Spleen (tissue), 11 donors: ENCODE data around the gene KCNN2. TPM values are rescaled to one million over a fixed set of nuclear protein-coding genes. Genes with fewer than 3 reads are reported as not detected.
A peak's percentile ranks its signal among the peaks of the same experiment; 100 is the strongest.

ENCODE experiments used
- DNase-seq: peaks from one replicate; pipeline ENCODE4 v3.0.0-alpha.2; 2020
- H3K27ac ChIP-seq, 8 donors: fragments of 200-600 bp; sonication (generic) in 7 of 8; 1 replicate in 4 of 8; 2 replicates in 4 of 8; pipeline versions ENCODE4 v1.5.0 to v1.8.0; 2016 to 2021; ENCODE audit warnings: inconsistent platforms in 4 of 8, mild to moderate bottlenecking in 4 of 8, moderate library complexity in 1 of 8
- H3K27me3 ChIP-seq, 7 donors: fragments of 200-600 bp; sonication (generic) in 6 of 7; replicated peaks in 1 of 7; 1 replicate in 4 of 7; 2 replicates in 3 of 7; pipeline versions ENCODE4 v1.5.0 to v1.8.0; 2016 to 2021; ENCODE audit warnings: inconsistent platforms in 3 of 7, mild to moderate bottlenecking in 1 of 7
- H3K36me3 ChIP-seq, 6 donors: fragments of 200-600 bp; sonication (generic) in 5 of 6; 1 replicate in 4 of 6; 2 replicates in 2 of 6; pipeline versions ENCODE4 v1.5.0 to v1.8.0; 2016 to 2021; ENCODE audit warnings: inconsistent platforms in 2 of 6
- H3K4me1 ChIP-seq, 6 donors: fragments of 200-600 bp; sonication (generic) in 5 of 6; 1 replicate in 3 of 6; 2 replicates in 3 of 6; pipeline versions ENCODE4 v1.5.0 to v1.8.0; 2016 to 2021; ENCODE audit warnings: inconsistent platforms in 3 of 6
- H3K4me3 ChIP-seq, 8 donors: fragments of 200-600 bp; sonication (generic) in 7 of 8; 1 replicate in 4 of 8; 2 replicates in 4 of 8; pipeline versions ENCODE4 v1.5.0 to v1.8.0; 2016 to 2021; ENCODE audit warnings: inconsistent platforms in 4 of 8, mild to moderate bottlenecking in 4 of 8, moderate library complexity in 2 of 8
- H3K9me3 ChIP-seq, 8 donors: fragments of 200-600 bp; sonication (generic) in 7 of 8; 1 replicate in 4 of 8; 2 replicates in 4 of 8; pipeline versions ENCODE4 v1.5.0 to v1.8.0; 2016 to 2021; ENCODE audit warnings: inconsistent platforms in 4 of 8
- POLR2A ChIP-seq, 3 donors: fragments of 450-650 bp; IDR thresholded peaks; one replicate each; pipeline ENCODE4 v1.5.1; 2017; ENCODE audit warnings: antibody characterized with exemption in 3 of 3, mild to moderate bottlenecking in 1 of 3
- POLR2AphosphoS5 ChIP-seq, 3 donors: sonication (generic); formaldehyde crosslinking; IDR thresholded peaks; one replicate each; pipeline ENCODE4 v1.5.1; 2017; ENCODE audit warnings: antibody characterized with exemption in 3 of 3
- WGBS, 5 donors: extraction: QIAGEN DNeasy Blood & Tissue Kit in 3 of 5; methylation state at CpG; one replicate each; pipeline versions ENCODE4 v1.1.5 to v1.1.7; 2013 to 2018; 5-methylcytosine and 5-hydroxymethylcytosine counted together
- intact Hi-C: fragments of 100-400 bp; cut with DNase I; formaldehyde crosslinking; loops from one replicate; pipeline ENCODE4 v1.15.0; 2023; ENCODE audit warnings: low total_unique reads
- polyA plus RNA-seq, 3 donors: library from polyadenylated mRNA; stranded (reverse); fragments of 200-250 nt; gene quantifications; one replicate each; pipeline ENCODE4 v1.2.1, GENCODE V29; 2013
- total RNA-seq, 7 donors: library from RNA; depleted of rRNA in 3 of 7; stranded (reverse); fragments of >200 nt in 3 of 7; fragmentation: NEBNext Ultra II Directional in 4 of 7; extraction: Animal tissue kit (Norgen Biotek cat#: 25700) in 4 of 7; gene quantifications; one replicate each; pipeline versions ENCODE4 v1.1.0 to v1.2.1, GENCODE V29; 2016 to 2021
- TF ChIP-seq, protein P1 (sequence below), 11 experiments: fragments of 200-600 bp in 7 of 11; fragments of 450-650 bp in 4 of 11; sonication (generic) in 4 of 11; IDR thresholded peaks in 8 of 11; conservative IDR thresholded peaks in 3 of 11; 1 replicate in 7 of 11; 2 replicates in 4 of 11; pipeline versions ENCODE4 v1.4.0 to v1.8.0; 2016 to 2021; ENCODE audit warnings: antibody characterized with exemption in 11 of 11, inconsistent platforms in 4 of 11, mild to moderate bottlenecking in 1 of 11
- donor health status: healthy with polysubstance abuse.
- donor health status: DM: no; HTN: no; CAD: no; lungs with moderate emphysema.
- donor health status: DM: no; HTN: no; CAD: no.
- donor health status: Bipolar disorder and iron deficiency.
- donor health status: healthy.
- donor health status: DM: no; HTN: no; CAD: no.
- donor health status: DM: yes; HTN: yes; CAD: no.

Gene KCNN2
- total and polyA plus RNA-seq, 10 donors, result 0.20 to 1.1 (median 0.56) TPM

DNA sequence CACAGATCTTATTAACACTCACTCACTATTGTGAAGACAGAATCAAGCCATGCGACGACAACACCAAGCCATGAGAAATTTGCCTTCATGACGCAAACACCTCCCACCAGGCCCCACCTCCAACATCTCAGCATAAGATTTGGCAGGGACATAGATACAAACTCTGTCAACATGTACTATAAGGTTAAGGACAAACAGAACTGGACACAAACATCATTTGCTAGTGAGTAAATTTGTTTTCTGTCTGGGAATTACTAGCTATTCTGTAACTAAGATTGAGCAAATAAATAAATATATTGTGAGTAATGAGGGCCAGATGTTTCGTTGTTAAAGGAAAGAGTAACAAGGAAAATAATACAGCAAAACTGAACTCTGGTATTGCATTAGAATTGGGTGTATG is 15.7 kb upstream of the KCNN2 start:
- TF ChIP-seq POLR2A (IDR thresholded peaks at IDR 0.05) (no peak), POLR2AphosphoS5 (IDR thresholded peaks at IDR 0.05) (no peak)
- H3K9me3 ChIP-seq, result no peaks in the 10 kb centered on the region
- intact Hi-C loops, result no loop called here
- H3K4me3 ChIP-seq, result no peak overlapping the region
- H3K4me1 ChIP-seq, result no peaks in the 10 kb centered on the region
- WGBS, 5 donors, result 89 to 92% (median 91%) methylated on average over 4 of the region's 4 CpGs
- H3K27ac ChIP-seq, result no peak overlapping the region
- H3K27me3 ChIP-seq, result no peaks in the 10 kb centered on the region
- no peaks in the 10 kb centered on the region for H3K36me3 ChIP-seq
- DNase-seq, result no peak

GRCh38 chr5:114355086-114355830 is 6.6 kb upstream of the KCNN2 start:
- H3K27me3 ChIP-seq, result peaks cover 0 to 22% (median 10%) of the 10 kb centered on the region in 7 donors
- no peaks in the 10 kb centered on the region for H3K9me3 ChIP-seq
- no peak overlapping the region for H3K4me3 ChIP-seq
- H3K4me1 ChIP-seq, result peaks cover 0 to 1% (median 0%) of the 10 kb centered on the region in 6 donors
- DNase-seq, result no peak
- no peak for TF ChIP-seq POLR2AphosphoS5 (IDR thresholded peaks at IDR 0.05)
- TF ChIP-seq POLR2A (IDR thresholded peaks at IDR 0.05), result no peak
- TF ChIP-seq, protein P1, sequence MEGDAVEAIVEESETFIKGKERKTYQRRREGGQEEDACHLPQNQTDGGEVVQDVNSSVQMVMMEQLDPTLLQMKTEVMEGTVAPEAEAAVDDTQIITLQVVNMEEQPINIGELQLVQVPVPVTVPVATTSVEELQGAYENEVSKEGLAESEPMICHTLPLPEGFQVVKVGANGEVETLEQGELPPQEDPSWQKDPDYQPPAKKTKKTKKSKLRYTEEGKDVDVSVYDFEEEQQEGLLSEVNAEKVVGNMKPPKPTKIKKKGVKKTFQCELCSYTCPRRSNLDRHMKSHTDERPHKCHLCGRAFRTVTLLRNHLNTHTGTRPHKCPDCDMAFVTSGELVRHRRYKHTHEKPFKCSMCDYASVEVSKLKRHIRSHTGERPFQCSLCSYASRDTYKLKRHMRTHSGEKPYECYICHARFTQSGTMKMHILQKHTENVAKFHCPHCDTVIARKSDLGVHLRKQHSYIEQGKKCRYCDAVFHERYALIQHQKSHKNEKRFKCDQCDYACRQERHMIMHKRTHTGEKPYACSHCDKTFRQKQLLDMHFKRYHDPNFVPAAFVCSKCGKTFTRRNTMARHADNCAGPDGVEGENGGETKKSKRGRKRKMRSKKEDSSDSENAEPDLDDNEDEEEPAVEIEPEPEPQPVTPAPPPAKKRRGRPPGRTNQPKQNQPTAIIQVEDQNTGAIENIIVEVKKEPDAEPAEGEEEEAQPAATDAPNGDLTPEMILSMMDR (IDR thresholded peaks at IDR 0.05 in 8 of 11, conservative IDR thresholded peaks at IDR 0.05 in 3 of 11), result no peak
- intact Hi-C loops, result no loop called here
- 42 to 59% (median 54%) methylated on average over 5 of the region's 5 CpGs for WGBS, 5 donors
- no peak overlapping the region for H3K27ac ChIP-seq
- no peaks in the 10 kb centered on the region for H3K36me3 ChIP-seq

- Histone ChIP-seq H3K4me3 (no peak overlapping the region), H3K9me3 (no peaks in the 10 kb centered on the region), H3K36me3 (no peaks in the 10 kb centered on the region), H3K27me3 (peaks cover 0 to 53% (median 41%) of the 10 kb centered on the region in 7 donors), H3K27ac (no peak overlapping the region), H3K4me1 (peaks cover 10 to 32% (median 20%) of the 10 kb centered on the region in 6 donors)
- intact Hi-C loops, result no loop called here
- TF ChIP-seq, protein P1 (IDR thresholded peaks at IDR 0.05 in 8 of 11, conservative IDR thresholded peaks at IDR 0.05 in 3 of 11), result no peak
- TF ChIP-seq POLR2AphosphoS5 (IDR thresholded peaks at IDR 0.05) (no peak), POLR2A (IDR thresholded peaks at IDR 0.05) (no peak)
- 48 to 51% (median 50%) methylated on average over 2 of the region's 2 CpGs for WGBS, 5 donors
- DNase-seq, result no peak
These were observed 3.5 kb upstream of the KCNN2 start for GRCh38 chr5:114358329-114358728.

GRCh38 chr5:114360357-114360756 is 1.5 kb upstream of the KCNN2 start:
- H3K4me3 ChIP-seq, result peak overlapping the region in 5 of 8 donors; percentile 49 to 77 (median 60)
- peaks cover 10 to 38% (median 22%) of the 10 kb centered on the region in 6 donors for H3K4me1 ChIP-seq
- DNase-seq, result no peak
- H3K36me3 ChIP-seq, result no peaks in the 10 kb centered on the region
- no peaks in the 10 kb centered on the region for H3K9me3 ChIP-seq
- peaks cover 0 to 73% (median 48%) of the 10 kb centered on the region in 7 donors for H3K27me3 ChIP-seq
- TF ChIP-seq POLR2A (IDR thresholded peaks at IDR 0.05) (no peak), POLR2AphosphoS5 (IDR thresholded peaks at IDR 0.05) (no peak)
- TF ChIP-seq, protein P1 (IDR thresholded peaks at IDR 0.05 in 8 of 11, conservative IDR thresholded peaks at IDR 0.05 in 3 of 11), result no peak
- no peak overlapping the region for H3K27ac ChIP-seq
- intact Hi-C loops, result no loop called here
- WGBS, 5 donors, result 8 to 12% (median 11%) methylated on average over 5 of the region's 5 CpGs
